Neural progenitor cell (in vitro differentiated cells): ENCODE measurements around the gene MGST3.
"Not testable (repeated sequence)": the region's sequence is repeated elsewhere in the genome, so short reads cannot be mapped to it uniquely, and the experiment has no call there.

Source experiments
- CTCF ChIP-seq: fragments of 200-600 bp; sonication (generic); IDR thresholded peaks from 2 replicates; pipeline ENCODE4 v1.5.1; 2017; ENCODE audit warnings: antibody characterized with exemption, mild to moderate bottlenecking
- EZH2 ChIP-seq: fragments of 200-600 bp; sonication (generic); IDR thresholded peaks from 2 replicates; pipeline ENCODE4 v1.6.1; 2017; ENCODE audit warnings: antibody characterized with exemption, mild to moderate bottlenecking, moderate library complexity
- EZH2phosphoT487 ChIP-seq: fragments of 200-600 bp; sonication (generic); IDR thresholded peaks from 2 replicates; pipeline ENCODE4 v1.6.1; 2017; ENCODE audit warnings: antibody characterized with exemption

- TF ChIP-seq CTCF, EZH2, EZH2phosphoT487: not testable (repeated sequence)
These were observed 7.2 kb downstream of the MGST3 start for GRCh38 chr1:165638211-165638610.
